ENCODE measurements around the gene TIMP2. TPM values are rescaled to one million over a fixed set of nuclear protein-coding genes. Genes with fewer than 3 reads are reported as not detected.
"Not testable (repeated sequence)": the region's sequence is repeated elsewhere in the genome, so short reads cannot be mapped to it uniquely, and the experiment has no call there.

The TIMP2 gene
- polyA plus RNA-seq, 1 donor from 2014 or later: 25.6 TPM

- Histone ChIP-seq H2AFZ (ENCODE audit: low read depth, low read length) (no peak overlapping the region), H3K9me3 (ENCODE audit: low read length) (no peaks in the 10 kb centered on the region), H3K79me2 (replicated peaks; ENCODE audit: insufficient read depth, low read length) (peaks cover 26% of the 10 kb centered on the region), H3K9ac (ENCODE audit: low read length) (no peak overlapping the region), H3K36me3 (ENCODE audit: insufficient read depth, low read length) (no peaks in the 10 kb centered on the region), H3K27ac (ENCODE audit: low read length) (no peak overlapping the region), H3K4me2 (ENCODE audit: low read length) (no peak overlapping the region), H4K20me1 (ENCODE audit: insufficient read depth) (no peaks in the 10 kb centered on the region), H3F3A (ENCODE audit: insufficient read depth, low read length, poor library complexity, severe bottlenecking) (peaks cover 2% of the 10 kb centered on the region), H3K4me3 (ENCODE audit: low read length) (no peak overlapping the region), H3K9me2 (ENCODE audit: insufficient read depth, low read length) (no peaks in the 10 kb centered on the region), H3K27me3 (ENCODE audit: insufficient read depth, low read depth, low read length) (no peaks in the 10 kb centered on the region)
- TF ChIP-seq MXI1 (conservative IDR thresholded peaks at IDR 0.05; ENCODE audit: poor library complexity, severe bottlenecking) (no peak), REST (IDR thresholded peaks at IDR 0.05; ENCODE audit: borderline replicate concordance) (no peak), EP300 (conservative IDR thresholded peaks at IDR 0.05; ENCODE audit: poor library complexity, severe bottlenecking) (no peak), TAF1 (IDR thresholded peaks at IDR 0.05; ENCODE audit: low read depth) (no peak), SMC3 (conservative IDR thresholded peaks at IDR 0.05; ENCODE audit: poor library complexity) (no peak), POLR2AphosphoS5 (IDR thresholded peaks at IDR 0.05) (no peak), CTCF (IDR thresholded peaks at IDR 0.05; ENCODE audit: poor library complexity, severe bottlenecking) (no peak)
Observed at GRCh38 chr17:78878871-78879527, 46.2 kb downstream of the TIMP2 start.

- Histone ChIP-seq H3K4me3 (ENCODE audit: low read length) (no peak overlapping the region), H2AFZ (ENCODE audit: low read depth, low read length) (no peak overlapping the region), H3K79me2 (replicated peaks; ENCODE audit: insufficient read depth, low read length) (peaks cover 26% of the 10 kb centered on the region), H3K9ac (ENCODE audit: low read length) (no peak overlapping the region), H3K36me3 (ENCODE audit: insufficient read depth, low read length) (no peaks in the 10 kb centered on the region), H3K4me2 (ENCODE audit: low read length) (no peak overlapping the region), H3K27me3 (ENCODE audit: insufficient read depth, low read depth, low read length) (no peaks in the 10 kb centered on the region), H3K9me2 (ENCODE audit: insufficient read depth, low read length) (no peaks in the 10 kb centered on the region), H4K20me1 (ENCODE audit: insufficient read depth) (no peaks in the 10 kb centered on the region), H3F3A (ENCODE audit: insufficient read depth, low read length, poor library complexity, severe bottlenecking) (no peaks in the 10 kb centered on the region), H3K27ac (ENCODE audit: low read length) (no peak overlapping the region), H3K9me3 (ENCODE audit: low read length) (no peaks in the 10 kb centered on the region)
- TF ChIP-seq POLR2AphosphoS5 (IDR thresholded peaks at IDR 0.05): no peak
- no peak for TF ChIP-seq REST (IDR thresholded peaks at IDR 0.05; ENCODE audit: borderline replicate concordance)
- no peak for TF ChIP-seq SMC3 (conservative IDR thresholded peaks at IDR 0.05; ENCODE audit: poor library complexity)
Observed at GRCh38 chr17:78878261-78878660, 46.9 kb downstream of the TIMP2 start.

DNA sequence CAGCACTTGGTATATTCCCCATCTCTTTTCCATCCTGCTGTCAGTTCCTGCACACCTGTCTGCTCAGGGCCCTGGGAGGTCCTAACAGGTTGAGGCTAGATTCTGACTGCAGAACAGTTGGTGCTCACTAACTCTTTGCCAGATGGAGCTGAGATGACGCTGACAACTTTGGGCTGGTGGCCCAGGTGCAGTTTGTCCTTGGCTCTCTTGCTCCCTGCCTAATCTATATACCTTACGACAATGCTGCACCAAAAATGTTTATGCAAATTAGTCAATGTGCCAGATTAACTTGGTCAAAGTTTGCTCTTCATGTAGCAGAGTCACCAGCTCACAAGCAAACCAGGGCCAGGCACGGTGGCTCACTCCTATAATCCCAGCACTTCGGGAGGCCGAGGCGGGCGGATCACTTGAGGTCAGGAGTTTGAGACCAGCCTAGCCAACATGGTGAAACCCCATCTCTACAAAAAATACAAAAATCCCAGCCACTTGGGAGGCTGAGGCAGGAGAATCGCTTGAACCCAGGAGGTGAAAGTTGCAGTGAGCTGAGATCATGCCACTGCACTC is 48.2 kb downstream of the TIMP2 start:
- H3F3A ChIP-seq (ENCODE audit: insufficient read depth, low read length, poor library complexity, severe bottlenecking); H4K20me1 ChIP-seq (ENCODE audit: insufficient read depth); H3K9ac ChIP-seq (ENCODE audit: low read length); H3K27ac ChIP-seq (ENCODE audit: low read length); H3K9me2 ChIP-seq (ENCODE audit: insufficient read depth, low read length); H3K9me3 ChIP-seq (ENCODE audit: low read length); H3K36me3 ChIP-seq (ENCODE audit: insufficient read depth, low read length); H2AFZ ChIP-seq (ENCODE audit: low read depth, low read length); H3K4me2 ChIP-seq (ENCODE audit: low read length); H3K27me3 ChIP-seq (ENCODE audit: insufficient read depth, low read depth, low read length); H3K4me3 ChIP-seq (ENCODE audit: low read length): not testable (repeated sequence)
- peaks cover 21% of the 10 kb centered on the region for H3K79me2 ChIP-seq (replicated peaks; ENCODE audit: insufficient read depth, low read length)
